ENCODE data around the gene ZNF319. TPM values are rescaled to one million over a fixed set of nuclear protein-coding genes. Genes with fewer than 3 reads are reported as not detected.

The ZNF319 gene
- polyA plus RNA-seq, 1 donor from 2014 or later, result 7.0 TPM

- no peaks in the 10 kb centered on the region for H3K27me3 ChIP-seq (ENCODE audit: insufficient read depth, low read depth, low read length)
- H3F3A ChIP-seq (ENCODE audit: insufficient read depth, low read length, poor library complexity, severe bottlenecking), result no peaks in the 10 kb centered on the region
- H3K79me2 ChIP-seq (replicated peaks; ENCODE audit: insufficient read depth, low read length), result no peaks in the 10 kb centered on the region
- H3K4me2 ChIP-seq (ENCODE audit: low read length), result no peak overlapping the region
- H2AFZ ChIP-seq (ENCODE audit: low read depth, low read length), result no peak overlapping the region
- TF ChIP-seq EP300 (conservative IDR thresholded peaks at IDR 0.05; ENCODE audit: poor library complexity, severe bottlenecking), result no peak
- no peak for TF ChIP-seq POLR2AphosphoS5 (IDR thresholded peaks at IDR 0.05)
- TF ChIP-seq MXI1 (conservative IDR thresholded peaks at IDR 0.05; ENCODE audit: poor library complexity, severe bottlenecking), result no peak
- no peak for TF ChIP-seq RAD21 (conservative IDR thresholded peaks at IDR 0.05)
- no peak for TF ChIP-seq REST (IDR thresholded peaks at IDR 0.05; ENCODE audit: borderline replicate concordance)
- TF ChIP-seq CTCF (IDR thresholded peaks at IDR 0.05; ENCODE audit: poor library complexity, severe bottlenecking), result no peak
- TF ChIP-seq SMC3 (conservative IDR thresholded peaks at IDR 0.05; ENCODE audit: poor library complexity), result no peak
- no peak for TF ChIP-seq EZH2 (IDR thresholded peaks at IDR 0.05; ENCODE audit: borderline replicate concordance, insufficient read depth, low read length, poor library complexity, severe bottlenecking)
- no peak for TF ChIP-seq TAF1 (IDR thresholded peaks at IDR 0.05; ENCODE audit: low read depth)
- H4K20me1 ChIP-seq (ENCODE audit: insufficient read depth), result no peaks in the 10 kb centered on the region
- no peaks in the 10 kb centered on the region for H3K9me3 ChIP-seq (ENCODE audit: low read length)
- H3K4me3 ChIP-seq (ENCODE audit: low read length), result no peak overlapping the region
- H3K27ac ChIP-seq (ENCODE audit: low read length), result no peak overlapping the region
- H3K9ac ChIP-seq (ENCODE audit: low read length), result no peak overlapping the region
- no peaks in the 10 kb centered on the region for H3K9me2 ChIP-seq (ENCODE audit: insufficient read depth, low read length)
- H3K36me3 ChIP-seq (ENCODE audit: insufficient read depth, low read length), result peaks cover 3% of the 10 kb centered on the region
Observed at GRCh38 chr16:58012481-58012880, 12.0 kb upstream of the ZNF319 start.

- no peaks in the 10 kb centered on the region for H3K79me2 ChIP-seq (replicated peaks; ENCODE audit: insufficient read depth, low read length)
- no peak overlapping the region for H3K4me3 ChIP-seq (ENCODE audit: low read length)
- no peak for TF ChIP-seq CTCF (IDR thresholded peaks at IDR 0.05; ENCODE audit: poor library complexity, severe bottlenecking)
- TF ChIP-seq MXI1 (conservative IDR thresholded peaks at IDR 0.05; ENCODE audit: poor library complexity, severe bottlenecking), result no peak
- TF ChIP-seq SMC3 (conservative IDR thresholded peaks at IDR 0.05; ENCODE audit: poor library complexity), result no peak
- no peak overlapping the region for H3K9ac ChIP-seq (ENCODE audit: low read length)
- H4K20me1 ChIP-seq (ENCODE audit: insufficient read depth), result no peaks in the 10 kb centered on the region
- no peak overlapping the region for H3K4me2 ChIP-seq (ENCODE audit: low read length)
- no peak overlapping the region for H3K27ac ChIP-seq (ENCODE audit: low read length)
- H3K9me3 ChIP-seq (ENCODE audit: low read length), result no peaks in the 10 kb centered on the region
- no peaks in the 10 kb centered on the region for H3K27me3 ChIP-seq (ENCODE audit: insufficient read depth, low read depth, low read length)
- H3K36me3 ChIP-seq (ENCODE audit: insufficient read depth, low read length), result peaks cover 3% of the 10 kb centered on the region
- no peaks in the 10 kb centered on the region for H3F3A ChIP-seq (ENCODE audit: insufficient read depth, low read length, poor library complexity, severe bottlenecking)
- H3K9me2 ChIP-seq (ENCODE audit: insufficient read depth, low read length), result no peaks in the 10 kb centered on the region
- H2AFZ ChIP-seq (ENCODE audit: low read depth, low read length), result no peak overlapping the region
Observed at GRCh38 chr16:58011652-58012051, 11.2 kb upstream of the ZNF319 start.

Measured in neural cell (in vitro differentiated cells).